Activated CD8-positive, alpha-beta memory T cell treated with anti-CD3 and anti-CD28 coated beads for 36 hours (primary cell): ENCODE data around the gene NEUROD2. TPM values are rescaled to one million over a fixed set of nuclear protein-coding genes. Genes with fewer than 3 reads are reported as not detected.

Experiments
- CTCF ChIA-PET: fragments of 350-600 bp; sonication (Branson Sonifier 250); formaldehyde crosslinking; loops from one replicate; lab custom pipeline; 2021; ENCODE audit warnings: antibody characterized with exemption; lab: Charles Lee
- POLR2A ChIA-PET: fragments of 350-600 bp; sonication (Branson Sonifier 250); formaldehyde crosslinking; loops from one replicate; lab custom pipeline; 2021; ENCODE audit warnings: antibody characterized with exemption; lab: Charles Lee
- total RNA-seq, 2 experiments: library from RNA; stranded (reverse); gene quantifications; one replicate each; pipeline ENCODE4 v1.2.3, GENCODE V29; 2021

Gene NEUROD2
- total RNA-seq, result not detected

- ChIA-PET POLR2A (no interaction called here), CTCF (interaction anchor here (7.0 kb wide), 1 partner anchor 15 kb away, joined by 34 read pairs; no protein-coding TSS in a partner anchor)
These were observed at the start of gene NEUROD2 for GRCh38 chr17:39607851-39608130. TSS of gene NEUROD2 (minus strand) at chr17:39607920. CDS start at chr17:39606599, 1,321 bp downstream.

GRCh38 chr17:39655105-39655504, 47.4 kb upstream of the NEUROD2 start:
- ChIA-PET CTCF (interaction anchor here (0.6 to 3.7 kb wide), 8 partner anchors 9 to 327 kb away, joined by 3 to 26 read pairs (median 9); partner anchors contain the start of gene MIEN1), POLR2A (no interaction called here)

- ChIA-PET POLR2A (interaction anchor here (0.5 to 1.0 kb wide), 2 partner anchors 29 to 103 kb away, joined by 3 to 4 read pairs; no protein-coding TSS in a partner anchor), CTCF (interaction anchor here (0.6 to 3.7 kb wide), 25 partner anchors 9 to 1953 kb away, joined by 3 to 26 read pairs (median 4); partner anchors contain the start of genes MIEN1 and PGAP3)
These were observed 46.1 kb upstream of the NEUROD2 start for GRCh38 chr17:39653662-39654331.

- ChIA-PET POLR2A (interaction anchor here (0.5 to 1.0 kb wide), 3 partner anchors 29 to 103 kb away, joined by 3 to 4 read pairs (median 3); no protein-coding TSS in a partner anchor), CTCF (interaction anchor here (0.6 to 3.7 kb wide), 22 partner anchors 8 to 1952 kb away, joined by 3 to 26 read pairs (median 4); partner anchors contain the start of genes MIEN1 and PGAP3)
These were observed 45.6 kb upstream of the NEUROD2 start for GRCh38 chr17:39653316-39653661.

GRCh38 chr17:39652587-39653315, 45.0 kb upstream of the NEUROD2 start:
- ChIA-PET CTCF (interaction anchor here (0.6 to 3.7 kb wide), 13 partner anchors 8 to 1952 kb away, joined by 3 to 26 read pairs (median 6); partner anchors contain the start of gene MIEN1), POLR2A (interaction anchor here (0.7 kb wide), 1 partner anchor 30 kb away, joined by 3 read pairs; no protein-coding TSS in a partner anchor)

- CTCF ChIA-PET, result interaction anchor here (1.0 to 3.7 kb wide), 8 partner anchors 13 to 79 kb away, joined by 3 to 26 read pairs (median 9); partner anchors contain the start of gene MIEN1
- POLR2A ChIA-PET, result no interaction called here
These were observed 44.3 kb upstream of the NEUROD2 start for GRCh38 chr17:39651923-39652586.

- CTCF ChIA-PET, result interaction anchor here (1.5 kb wide), 1 partner anchor 17 kb away, joined by 3 read pairs; no protein-coding TSS in a partner anchor
These were observed 42.4 kb upstream of the NEUROD2 start for GRCh38 chr17:39650121-39650579.

GRCh38 chr17:39648616-39649366, 41.1 kb upstream of the NEUROD2 start:
- ChIA-PET CTCF (interaction anchor here (0.7 to 0.8 kb wide), 2 partner anchors 26 to 27 kb away, joined by 3 read pairs; no protein-coding TSS in a partner anchor), POLR2A (no interaction called here)

More at GRCh38 chr17:39650121-39650579, 42.4 kb upstream of the NEUROD2 start:
- POLR2A ChIA-PET, result no interaction called here

- POLR2A ChIA-PET, result no interaction called here
These were observed 39.5 kb upstream of the NEUROD2 start for GRCh38 chr17:39647256-39647655.

GRCh38 chr17:39643271-39643670, 35.6 kb upstream of the NEUROD2 start:
- CTCF ChIA-PET, result interaction anchor here (0.9 to 3.2 kb wide), 4 partner anchors 9 to 25 kb away, joined by 3 to 14 read pairs (median 4); no protein-coding TSS in a partner anchor
- POLR2A ChIA-PET, result no interaction called here

More at GRCh38 chr17:39647256-39647655, 39.5 kb upstream of the NEUROD2 start:
- CTCF ChIA-PET, result interaction anchor here (0.8 to 1.4 kb wide), 2 partner anchors 24 to 33 kb away, joined by 3 to 4 read pairs; no protein-coding TSS in a partner anchor

- ChIA-PET POLR2A (no interaction called here), CTCF (interaction anchor here (1.0 to 1.7 kb wide), 2 partner anchors 19 to 21 kb away, joined by 3 to 6 read pairs; no protein-coding TSS in a partner anchor)
These were observed 34.8 kb upstream of the NEUROD2 start for GRCh38 chr17:39642291-39643074.

- ChIA-PET POLR2A (no interaction called here), CTCF (interaction anchor here (0.5 kb wide), 1 partner anchor 657 kb away, joined by 4 read pairs; no protein-coding TSS in a partner anchor)
These were observed 34.2 kb upstream of the NEUROD2 start for GRCh38 chr17:39641883-39642282.

GRCh38 chr17:39641097-39641496, 33.4 kb upstream of the NEUROD2 start:
- CTCF ChIA-PET, result interaction anchor here (0.7 to 1.6 kb wide), 2 partner anchors 18 to 23 kb away, joined by 3 read pairs; no protein-coding TSS in a partner anchor
- POLR2A ChIA-PET, result no interaction called here

- ChIA-PET CTCF (interaction anchor here (1.6 to 3.7 kb wide), 3 partner anchors 13 to 22 kb away, joined by 3 to 16 read pairs (median 14); no protein-coding TSS in a partner anchor), POLR2A (no interaction called here)
These were observed 32.9 kb upstream of the NEUROD2 start for GRCh38 chr17:39640591-39641031.

- ChIA-PET CTCF (interaction anchor here (1.6 to 3.7 kb wide), 3 partner anchors 14 to 21 kb away, joined by 3 to 16 read pairs (median 14); no protein-coding TSS in a partner anchor), POLR2A (no interaction called here)
These were observed 32.1 kb upstream of the NEUROD2 start for GRCh38 chr17:39639566-39640458.

GRCh38 chr17:39639043-39639442, 31.3 kb upstream of the NEUROD2 start:
- ChIA-PET POLR2A (no interaction called here), CTCF (interaction anchor here (1.2 to 3.7 kb wide), 3 partner anchors 10 to 17 kb away, joined by 4 to 16 read pairs (median 14); no protein-coding TSS in a partner anchor)
